Neutrophil (primary cell): ENCODE measurements around the gene TFAP2C.
"Not testable (repeated sequence)": the region's sequence is repeated elsewhere in the genome, so short reads cannot be mapped to it uniquely, and the experiment has no call there.

Experiments
- H3K27ac ChIP-seq: fragments of 200-600 bp; sonication (generic); 2 replicates; pipeline ENCODE4 v1.5.1; 2016; ENCODE audit warnings: mild to moderate bottlenecking, moderate library complexity
- H3K27me3 ChIP-seq: fragments of 200-600 bp; sonication (generic); 2 replicates; pipeline ENCODE4 v1.6.0; 2016; ENCODE audit warnings: mild to moderate bottlenecking
- H3K36me3 ChIP-seq: fragments of 200-600 bp; sonication (generic); 2 replicates; pipeline ENCODE4 v1.5.1; 2017
- H3K4me1 ChIP-seq, 2 experiments: fragments of 200-600 bp in 1 of 2; sonication (generic) in 1 of 2; 1 replicate in 1 of 2; 2 replicates in 1 of 2; pipeline versions ENCODE4 v1.5.1 to v1.6.1; 2013 to 2016; ENCODE audit warnings: low read depth in 1 of 2, low read length in 1 of 2, mild to moderate bottlenecking in 1 of 2, moderate library complexity in 1 of 2; ENCODE audit not compliant: control insufficient read depth in 1 of 2, insufficient read depth in 1 of 2
- H3K4me3 ChIP-seq, 2 experiments: fragments of 200-600 bp in 1 of 2; sonication (generic) in 1 of 2; 1 replicate in 1 of 2; 2 replicates in 1 of 2; pipeline ENCODE4 v1.5.1; 2013 to 2016; ENCODE audit warnings: low read depth in 1 of 2, low read length in 1 of 2, mild to moderate bottlenecking in 1 of 2, moderate library complexity in 1 of 2
- H3K9me3 ChIP-seq: fragments of 200-600 bp; sonication (generic); 2 replicates; pipeline ENCODE4 v1.5.1; 2016
- CTCF ChIP-seq: fragments of 200-600 bp; sonication (generic); IDR thresholded peaks from 2 replicates; pipeline ENCODE4 v1.5.1; 2016; ENCODE audit warnings: antibody characterized with exemption

Gene TFAP2C

GRCh38 chr20:56614196-56614595, 14.9 kb upstream of the TFAP2C start:
- Histone ChIP-seq H3K9me3 (no peaks in the 10 kb centered on the region), H3K4me1 (no peaks in the 10 kb centered on the region), H3K27ac (no peak overlapping the region), H3K27me3 (peaks cover 20% of the 10 kb centered on the region), H3K36me3 (no peaks in the 10 kb centered on the region), H3K4me3 (no peak overlapping the region)
- TF ChIP-seq CTCF: no peak

- Histone ChIP-seq H3K36me3 (no peaks in the 10 kb centered on the region), H3K27ac (no peak overlapping the region), H3K4me1 (no peaks in the 10 kb centered on the region), H3K27me3 (peaks cover 39% of the 10 kb centered on the region), H3K9me3 (no peaks in the 10 kb centered on the region), H3K4me3 (no peak overlapping the region)
- TF ChIP-seq CTCF: no peak
Measured at GRCh38 chr20:56616716-56617115, 12.4 kb upstream of the TFAP2C start.

GRCh38 chr20:56617489-56617888, 11.6 kb upstream of the TFAP2C start:
- TF ChIP-seq CTCF: no peak
- Histone ChIP-seq H3K9me3 (no peaks in the 10 kb centered on the region), H3K27ac (no peak overlapping the region), H3K27me3 (peaks cover 47% of the 10 kb centered on the region), H3K4me1 (no peaks in the 10 kb centered on the region), H3K4me3 (no peak overlapping the region), H3K36me3 (no peaks in the 10 kb centered on the region)

- H3K4me3 ChIP-seq: no peak overlapping the region
- H3K4me1 ChIP-seq: no peaks in the 10 kb centered on the region
- no peak for TF ChIP-seq CTCF
- H3K36me3 ChIP-seq: no peaks in the 10 kb centered on the region
- no peaks in the 10 kb centered on the region for H3K9me3 ChIP-seq
- no peak overlapping the region for H3K27ac ChIP-seq
- peaks cover 71% of the 10 kb centered on the region for H3K27me3 ChIP-seq
Measured at GRCh38 chr20:56621730-56622129, 7.4 kb upstream of the TFAP2C start.

- not testable (repeated sequence) for H3K27ac ChIP-seq, H3K4me3 ChIP-seq, H3K9me3 ChIP-seq, H3K4me1 ChIP-seq, H3K36me3 ChIP-seq
- H3K27me3 ChIP-seq: peaks cover 90% of the 10 kb centered on the region
Measured at GRCh38 chr20:56623930-56624329, 5.2 kb upstream of the TFAP2C start.

GRCh38 chr20:56624786-56625681, 4.1 kb upstream of the TFAP2C start:
- Histone ChIP-seq H3K27ac (no peak overlapping the region), H3K27me3 (peaks cover 96% of the 10 kb centered on the region), H3K4me3 (no peak overlapping the region), H3K36me3 (no peaks in the 10 kb centered on the region), H3K9me3 (no peaks in the 10 kb centered on the region), H3K4me1 (peaks cover 4 to 16% of the 10 kb centered on the region in 2 experiments)
- no peak for TF ChIP-seq CTCF
